Gastroesophageal sphincter (tissue), 4 donors: ENCODE measurements around the gene PKP3. TPM values are rescaled to one million over a fixed set of nuclear protein-coding genes. Genes with fewer than 3 reads are reported as not detected.

Experiments used
- ATAC-seq: fragments of 150-250 bp; one replicate; pipeline ENCODE4 v1.9.1; 2016; ENCODE audit warnings: mild to moderate bottlenecking, moderate library complexity
- H3K27ac ChIP-seq, 4 donors: fragments of 200-600 bp; sonication (generic) in 3 of 4; 1 replicate in 3 of 4; 2 replicates in 1 of 4; pipeline ENCODE4 v1.5.1; 2016 to 2019
- H3K27me3 ChIP-seq: fragments of 200-600 bp; sonication (generic); one replicate; pipeline ENCODE4 v1.5.1; 2019
- H3K36me3 ChIP-seq, 2 donors: fragments of 200-600 bp; sonication (generic); one replicate each; pipeline ENCODE4 v1.5.1; 2019; ENCODE audit warnings: control low read depth in 1 of 2
- H3K4me1 ChIP-seq, 3 donors: fragments of 200-600 bp; sonication (generic); 1 replicate in 2 of 3; 2 replicates in 1 of 3; pipeline ENCODE4 v1.5.1; 2016 to 2019; ENCODE audit warnings: control low read depth in 2 of 3
- H3K4me3 ChIP-seq, 2 donors: fragments of 200-600 bp; sonication (generic); one replicate each; pipeline ENCODE4 v1.5.1; 2019; ENCODE audit warnings: mild to moderate bottlenecking in 1 of 2, moderate library complexity in 1 of 2
- H3K9me3 ChIP-seq, 3 donors: fragments of 200-600 bp; sonication (generic); one replicate each; pipeline ENCODE4 v1.5.1; 2017 to 2019; ENCODE audit warnings: control low read depth in 2 of 3
- CTCF ChIP-seq, 4 experiments: fragments of 200-600 bp in 2 of 4; fragments of 450-650 bp in 2 of 4; sonication (generic) in 1 of 4; IDR thresholded peaks; one replicate each; pipeline ENCODE4 v1.5.1; 2017 to 2019; ENCODE audit warnings: antibody characterized with exemption in 4 of 4, mild to moderate bottlenecking in 2 of 4, moderate library complexity in 2 of 4
- EP300 ChIP-seq: sonication (generic); formaldehyde crosslinking; IDR thresholded peaks from one replicate; pipeline ENCODE4 v1.6.1; 2017; ENCODE audit warnings: antibody characterized with exemption, mild to moderate bottlenecking
- POLR2A ChIP-seq, 2 donors: fragments of 450-650 bp; IDR thresholded peaks; one replicate each; pipeline ENCODE4 v1.6.1; 2017; ENCODE audit warnings: antibody characterized with exemption in 2 of 2, mild to moderate bottlenecking in 2 of 2, moderate library complexity in 1 of 2
- POLR2AphosphoS5 ChIP-seq: sonication (generic); formaldehyde crosslinking; IDR thresholded peaks from one replicate; pipeline ENCODE4 v1.6.1; 2017; ENCODE audit warnings: antibody characterized with exemption
- WGBS, 2 donors: methylation state at CpG; one replicate each; pipeline ENCODE4 v1.1.5; 2018; ENCODE audit warnings: low coverage in 1 of 2; 5-methylcytosine and 5-hydroxymethylcytosine counted together
- total RNA-seq, 4 donors: library from RNA; depleted of rRNA; stranded (reverse); fragments of >200 nt; gene quantifications; one replicate each; pipeline ENCODE4 v1.1.0, GENCODE V29; 2016

Gene PKP3
- total RNA-seq, 4 donors from 2014 or later, result 0.67 to 14.3 (median 2.3) TPM

- TF ChIP-seq CTCF (IDR thresholded peaks at IDR 0.05), result no peak
- no peak for TF ChIP-seq POLR2A (IDR thresholded peaks at IDR 0.05)
- no peak for TF ChIP-seq EP300
- no peak for TF ChIP-seq POLR2AphosphoS5
- H3K36me3 ChIP-seq, result no peaks in the 10 kb centered on the region
- peaks cover 0 to 7% (median 0%) of the 10 kb centered on the region in 3 donors for H3K4me1 ChIP-seq
- no peak for ATAC-seq
- no peak overlapping the region for H3K27ac ChIP-seq
- no peak overlapping the region for H3K4me3 ChIP-seq
- peaks cover 81% of the 10 kb centered on the region for H3K27me3 ChIP-seq
- no peaks in the 10 kb centered on the region for H3K9me3 ChIP-seq
- 80% methylated on average over 7 of the region's 17 CpGs; no CpG with 5 or more reads in 1 of the 2 donors for WGBS, 2 donors
Measured at GRCh38 chr11:437228-437870, 43.3 kb downstream of the PKP3 start.

GRCh38 chr11:438101-438844 is 44.3 kb downstream of the PKP3 start:
- no peak for ATAC-seq
- H3K27me3 ChIP-seq, result peaks cover 81% of the 10 kb centered on the region
- no peaks in the 10 kb centered on the region for H3K9me3 ChIP-seq
- 80 to 100% methylated on average over 1 of the region's 21 CpGs for WGBS, 2 donors
- no peak overlapping the region for H3K4me3 ChIP-seq
- peaks cover 0 to 7% (median 0%) of the 10 kb centered on the region in 3 donors for H3K4me1 ChIP-seq
- TF ChIP-seq POLR2AphosphoS5 (no peak), EP300 (no peak), POLR2A (IDR thresholded peaks at IDR 0.05) (no peak), CTCF (IDR thresholded peaks at IDR 0.05) (no peak)
- H3K36me3 ChIP-seq, result no peaks in the 10 kb centered on the region
- no peak overlapping the region for H3K27ac ChIP-seq

GRCh38 chr11:439315-440064 is 45.5 kb downstream of the PKP3 start:
- Histone ChIP-seq H3K4me1 (peaks cover 0 to 7% (median 0%) of the 10 kb centered on the region in 3 donors), H3K27ac (no peak overlapping the region), H3K9me3 (no peaks in the 10 kb centered on the region), H3K27me3 (peaks cover 80% of the 10 kb centered on the region), H3K4me3 (no peak overlapping the region), H3K36me3 (no peaks in the 10 kb centered on the region)
- TF ChIP-seq POLR2A (IDR thresholded peaks at IDR 0.05) (no peak), EP300 (no peak), POLR2AphosphoS5 (no peak), CTCF (IDR thresholded peaks at IDR 0.05) (no peak)
- 81% methylated on average over 13 of the region's 23 CpGs; no CpG with 5 or more reads in 1 of the 2 donors for WGBS, 2 donors
- ATAC-seq, result no peak

DNA sequence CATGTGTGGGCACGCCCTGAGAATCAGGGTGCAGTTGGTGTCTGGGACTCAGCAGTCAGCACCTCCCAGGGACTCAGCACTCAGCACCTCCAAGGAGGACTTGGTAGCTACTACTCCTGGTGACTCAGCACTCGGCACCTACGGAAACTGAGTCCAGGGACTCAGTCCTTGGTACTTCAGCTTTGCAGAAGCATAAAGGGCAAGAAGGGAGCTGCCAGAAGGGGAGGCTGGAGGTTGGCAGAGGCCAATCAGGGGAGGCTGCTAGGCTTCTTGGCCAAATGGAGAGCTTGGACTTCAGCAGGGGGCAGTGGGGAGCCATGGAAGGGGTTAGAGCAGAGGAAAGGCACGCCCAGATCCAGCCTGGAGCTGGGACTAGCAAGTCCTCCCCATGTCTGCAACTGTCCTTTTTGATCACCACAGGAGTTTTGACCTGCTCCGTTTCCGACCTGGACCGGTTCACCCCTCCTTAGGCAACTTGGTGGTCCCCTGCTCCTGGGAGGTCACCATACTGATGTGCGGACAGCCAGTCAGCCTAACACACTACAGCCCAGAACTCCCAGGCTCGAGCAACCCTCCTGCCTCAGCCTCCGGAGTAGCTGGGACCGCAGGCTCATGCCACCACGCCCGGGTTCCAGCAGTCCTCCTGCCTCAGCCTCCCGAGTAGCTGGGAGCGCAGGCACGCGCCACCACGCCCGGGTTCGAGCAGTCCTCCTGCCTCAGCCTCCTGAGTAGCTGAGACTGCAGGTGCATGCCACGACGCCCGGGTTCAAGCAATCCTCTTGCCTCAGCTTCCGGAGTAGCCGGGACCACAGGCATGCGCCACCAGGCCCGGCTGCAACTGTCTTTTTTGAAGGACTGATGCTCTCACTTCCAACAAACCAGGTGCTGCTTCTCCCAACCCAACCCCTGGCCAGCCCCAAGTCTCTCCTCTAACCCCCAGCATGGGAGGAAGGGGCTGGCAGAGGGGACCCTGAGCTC is 46.3 kb downstream of the PKP3 start:
- H3K4me3 ChIP-seq, result no peak overlapping the region
- H3K27me3 ChIP-seq, result peaks cover 74% of the 10 kb centered on the region
- TF ChIP-seq POLR2AphosphoS5, result no peak
- TF ChIP-seq CTCF (IDR thresholded peaks at IDR 0.05), result no peak
- ATAC-seq, result no peak
- WGBS, 2 donors, result 88 to 100% methylated on average over 2 to 5 of the region's 27 CpGs
- no peaks in the 10 kb centered on the region for H3K36me3 ChIP-seq
- H3K27ac ChIP-seq, result no peak overlapping the region
- H3K9me3 ChIP-seq, result no peaks in the 10 kb centered on the region
- H3K4me1 ChIP-seq, result peaks cover 0 to 7% (median 0%) of the 10 kb centered on the region in 3 donors
